CD4-positive, alpha-beta T cell (primary cell): ENCODE data around the gene HOXB7. TPM values are rescaled to one million over a fixed set of nuclear protein-coding genes. Genes with fewer than 3 reads are reported as not detected.

Experiments
- ATAC-seq: fragments of 200-7000 bp; cut with Tn5 transposase; one replicate; pipeline ENCODE4 v1.10.0; 2022; ENCODE audit warnings: mild to moderate bottlenecking; ENCODE audit not compliant: poor library complexity
- CTCF ChIA-PET: fragments of 350-600 bp; sonication (Branson Sonifier 250); formaldehyde crosslinking; loops from one replicate; lab custom pipeline; 2021; ENCODE audit warnings: antibody characterized with exemption, inconsistent platforms; lab: Charles Lee
- POLR2A ChIA-PET: fragments of 350-600 bp; sonication (Branson Sonifier 250); formaldehyde crosslinking; loops from one replicate; lab custom pipeline; 2021; ENCODE audit warnings: antibody characterized with exemption, inconsistent platforms; lab: Charles Lee
- DNase-seq, 14 experiments: peaks; one replicate each; pipeline ENCODE4 v3.0.0-alpha.2; 2013 to 2020; ENCODE audit warnings: mixed read lengths in 2 of 14
- H3K27ac ChIP-seq, 2 donors: one replicate each; pipeline versions ENCODE4 v1.5.1 to v1.7.0; 2013; ENCODE audit warnings: low read length in 2 of 2, low read depth in 1 of 2, mild to moderate bottlenecking in 1 of 2
- H3K27me3 ChIP-seq, 2 experiments: 1 replicate in 1 of 2; 2 replicates in 1 of 2; pipeline versions ENCODE4 v1.6.1 to v1.7.0; 2013; ENCODE audit warnings: low read length in 2 of 2, control low read depth in 1 of 2, mild to moderate bottlenecking in 1 of 2, moderate library complexity in 1 of 2; ENCODE audit not compliant: insufficient read depth in 2 of 2, control insufficient read depth in 1 of 2
- H3K36me3 ChIP-seq: one replicate; pipeline ENCODE4 v1.6.1; 2013; ENCODE audit warnings: low read length, control low read depth; ENCODE audit not compliant: insufficient read depth
- H3K4me1 ChIP-seq: one replicate; pipeline ENCODE4 v1.6.1; 2013; ENCODE audit warnings: low read length, control low read depth; ENCODE audit not compliant: insufficient read depth
- H3K4me3 ChIP-seq: one replicate; pipeline ENCODE4 v1.5.1; 2013; ENCODE audit warnings: mild to moderate bottlenecking, low read length, moderate library complexity
- H3K9me3 ChIP-seq, 2 experiments: 1 replicate in 1 of 2; 2 replicates in 1 of 2; pipeline versions ENCODE4 v1.6.1 to v1.7.0; 2013; ENCODE audit warnings: low read length in 2 of 2, mild to moderate bottlenecking in 2 of 2, control low read depth in 1 of 2, moderate library complexity in 1 of 2; ENCODE audit not compliant: control insufficient read depth in 1 of 2, insufficient read depth in 1 of 2
- H3K27ac Mint-ChIP-seq: one replicate; pipeline ENCODE4 v1.8.0; 2020; ENCODE audit warnings: mixed read lengths
- H3K27me3 Mint-ChIP-seq: one replicate; pipeline ENCODE4 v1.8.0; 2021; ENCODE audit warnings: mixed read lengths
- H3K36me3 Mint-ChIP-seq: one replicate; pipeline ENCODE4 v1.8.0; 2021; ENCODE audit warnings: low read depth, mixed read lengths
- H3K4me1 Mint-ChIP-seq: one replicate; pipeline ENCODE4 v1.8.0; 2021; ENCODE audit warnings: low read depth, mixed read lengths
- H3K4me3 Mint-ChIP-seq: one replicate; pipeline ENCODE4 v1.8.0; 2020; ENCODE audit warnings: mild to moderate bottlenecking, mixed read lengths
- H3K9me3 Mint-ChIP-seq: one replicate; pipeline ENCODE4 v1.8.0; 2020; ENCODE audit warnings: mixed read lengths
- CTCF ChIP-seq: fragments of 200-600 bp; IDR thresholded peaks from one replicate; pipeline ENCODE4 v1.8.0; 2022; ENCODE audit warnings: antibody characterized with exemption, mild to moderate bottlenecking
- intact Hi-C, 2 experiments: fragments of 100-400 bp; cut with DNase I in 1 of 2; cut with micrococcal nuclease in 1 of 2; formaldehyde crosslinking; loops; one replicate each; pipeline versions ENCODE4 v1.15.1 to v1.9.0; 2023 to 2025; cut with DNase I, micrococcal nuclease
- total RNA-seq, 174 experiments: library from RNA in 2 of 174; stranded (reverse) in 2 of 174; gene quantifications; one replicate each; pipeline ENCODE4 v1.2.3 and lab custom pipeline; 2021 to 2026

Gene HOXB7
- total RNA-seq, 2 experiments from 2014 or later = not detected

DNA sequence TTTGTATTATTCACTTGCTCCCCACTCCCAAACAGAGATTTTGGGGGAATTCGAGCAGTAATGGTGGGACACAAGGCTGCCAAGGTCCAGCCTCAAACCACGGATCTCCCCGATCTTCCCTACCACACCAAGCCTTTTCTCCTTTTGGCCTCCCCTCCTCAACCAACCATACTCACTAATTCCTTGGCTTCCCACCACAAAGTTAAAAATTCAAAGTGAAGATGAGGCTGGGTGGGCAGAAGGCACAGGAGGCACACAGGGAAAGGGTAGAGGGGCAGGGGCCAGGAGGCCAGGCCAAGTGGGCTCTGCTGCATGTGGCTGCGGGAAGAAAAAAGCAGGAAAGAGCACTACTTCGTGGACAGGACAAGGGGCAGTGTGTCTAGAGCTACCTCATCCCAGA lies 47.9 kb downstream of the HOXB7 start:
- no peak for ATAC-seq
- H3K4me1 Mint-ChIP-seq = no peaks in the 10 kb centered on the region
- Histone ChIP-seq H3K4me1 (peaks cover 2% of the 10 kb centered on the region), H3K4me3 (no peak overlapping the region), H3K27ac (no peak overlapping the region), H3K27me3 (peaks cover 0 to 3% of the 10 kb centered on the region in 2 experiments), H3K36me3 (no peaks in the 10 kb centered on the region), H3K9me3 (no peaks in the 10 kb centered on the region)
- intact Hi-C loops = no loop called here
- POLR2A ChIA-PET = no interaction called here
- H3K36me3 Mint-ChIP-seq = no peaks in the 10 kb centered on the region
- H3K4me3 Mint-ChIP-seq = no peak overlapping the region
- no peak for DNase-seq
- H3K9me3 Mint-ChIP-seq = no peaks in the 10 kb centered on the region
- CTCF ChIA-PET = no interaction called here
- TF ChIP-seq CTCF = no peak
- H3K27me3 Mint-ChIP-seq = peaks cover 30% of the 10 kb centered on the region
- H3K27ac Mint-ChIP-seq = no peak overlapping the region

DNA sequence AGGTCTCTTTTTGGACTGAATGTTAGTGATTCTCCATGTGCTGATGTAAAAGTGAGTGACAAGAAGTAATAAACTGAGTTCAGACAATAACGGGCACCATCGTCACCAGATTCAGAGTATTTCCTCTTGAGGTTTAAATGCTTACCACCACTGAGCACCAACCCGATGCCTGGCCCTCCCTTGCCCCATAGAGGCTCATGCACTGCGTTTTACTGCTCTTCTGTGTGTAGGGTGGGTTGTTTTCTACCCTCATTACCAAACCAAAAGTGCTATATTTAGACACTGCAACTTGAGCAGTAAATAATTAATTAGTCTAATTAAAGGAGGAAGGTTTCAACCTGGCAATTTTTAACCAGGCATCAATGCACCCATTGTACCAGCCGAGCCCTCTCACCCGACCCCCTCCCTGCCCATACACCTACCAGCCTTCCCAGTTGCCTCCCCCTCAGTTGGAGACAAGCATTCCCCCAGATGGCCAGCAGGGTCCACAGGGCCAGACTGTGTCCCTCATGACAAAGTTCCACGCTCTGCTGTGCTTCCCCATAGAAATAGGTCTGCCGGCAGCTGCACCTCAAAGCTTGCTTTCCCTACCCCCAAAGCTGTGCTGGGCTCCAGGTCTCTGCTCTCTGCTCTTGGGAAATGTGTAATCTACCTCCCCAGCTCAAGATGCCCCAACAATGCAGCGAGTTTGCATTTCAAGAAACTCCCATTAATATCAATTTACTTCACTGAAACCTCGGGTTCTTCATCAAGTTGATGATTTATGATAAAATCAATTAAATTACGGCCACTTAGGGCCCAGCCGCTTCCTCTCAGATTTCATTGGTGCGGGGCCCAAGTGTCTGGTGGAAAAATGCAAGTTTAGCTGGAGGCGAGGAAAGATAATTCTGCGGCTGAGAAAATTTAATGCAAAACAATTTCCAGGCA lies 48.7 kb downstream of the HOXB7 start:
- H3K36me3 Mint-ChIP-seq = no peaks in the 10 kb centered on the region
- no peak for ATAC-seq
- H3K27ac Mint-ChIP-seq = no peak overlapping the region

More for the DNA sequence above, 48.7 kb downstream of the HOXB7 start:
- Histone ChIP-seq H3K4me3 (no peak overlapping the region), H3K9me3 (no peaks in the 10 kb centered on the region), H3K4me1 (peaks cover 2% of the 10 kb centered on the region), H3K27me3 (no peaks in the 10 kb centered on the region), H3K36me3 (no peaks in the 10 kb centered on the region), H3K27ac (no peak overlapping the region)
- peaks cover 35% of the 10 kb centered on the region for H3K27me3 Mint-ChIP-seq
- no peak for DNase-seq
- H3K4me1 Mint-ChIP-seq = no peaks in the 10 kb centered on the region
- intact Hi-C loops = no loop called here
- ChIA-PET CTCF (no interaction called here), POLR2A (no interaction called here)
- H3K9me3 Mint-ChIP-seq = no peaks in the 10 kb centered on the region
- TF ChIP-seq CTCF = no peak
- H3K4me3 Mint-ChIP-seq = no peak overlapping the region
